ENCODE measurements around the gene LZIC.
"Not testable (repeated sequence)": the region's sequence is repeated elsewhere in the genome, so short reads cannot be mapped to it uniquely, and the experiment has no call there.

The LZIC gene

GRCh38 chr1:9942939-9943788 is at the start of gene LZIC, which contains the start of gene NMNAT1:
LZIC (minus strand) TSS chr1:9943391; CDS start chr1:9936619, 6,772 bp downstream.
NMNAT1 (plus strand) TSS chr1:9943475; CDS start chr1:9972074, 28,599 bp downstream.
- in situ Hi-C loops (cut with MboI; ENCODE audit: low sequenced_read_pairs), result no loop called here

GRCh38 chr1:9992910-9993309 is 49.7 kb upstream of the LZIC start:
- in situ Hi-C loops (cut with MboI; ENCODE audit: low sequenced_read_pairs), result no loop called here

GRCh38 chr1:9990944-9991343 is 47.8 kb upstream of the LZIC start:
- in situ Hi-C loops (cut with MboI; ENCODE audit: low sequenced_read_pairs), result no loop called here

- in situ Hi-C loops (cut with MboI; ENCODE audit: low sequenced_read_pairs), result no loop called here
Observed at GRCh38 chr1:9989773-9990172, 46.6 kb upstream of the LZIC start.

GRCh38 chr1:9985001-9985400 is 41.8 kb upstream of the LZIC start:
- in situ Hi-C loops (cut with MboI; ENCODE audit: low sequenced_read_pairs), result no loop called here

- in situ Hi-C loops (cut with MboI; ENCODE audit: low sequenced_read_pairs), result no loop called here
Observed at GRCh38 chr1:9984253-9984652, 41.1 kb upstream of the LZIC start.

- in situ Hi-C loops (cut with MboI; ENCODE audit: low sequenced_read_pairs), result no loop called here
Observed at GRCh38 chr1:9960706-9961562, 17.7 kb upstream of the LZIC start.

GRCh38 chr1:9960011-9960410 is 16.8 kb upstream of the LZIC start:
- in situ Hi-C loops (cut with MboI; ENCODE audit: low sequenced_read_pairs), result no loop called here

GRCh38 chr1:9957726-9958125 is 14.5 kb upstream of the LZIC start:
- in situ Hi-C loops (cut with MboI; ENCODE audit: low sequenced_read_pairs), result no loop called here

- in situ Hi-C loops (cut with MboI; ENCODE audit: low sequenced_read_pairs), result no loop called here
Observed at GRCh38 chr1:9946315-9946714, 3.1 kb upstream of the LZIC start.

GRCh38 chr1:9942399-9942938 is 722 bp downstream of the LZIC start:
- in situ Hi-C loops (cut with MboI; ENCODE audit: low sequenced_read_pairs), result no loop called here

- in situ Hi-C loops (cut with MboI; ENCODE audit: low sequenced_read_pairs), result no loop called here
Observed at GRCh38 chr1:9929431-9930385, 13.5 kb downstream of the LZIC start.

- in situ Hi-C loops (cut with MboI; ENCODE audit: low sequenced_read_pairs), result no loop called here
Observed at GRCh38 chr1:9927259-9927658, 15.9 kb downstream of the LZIC start.

- in situ Hi-C loops (cut with MboI; ENCODE audit: low sequenced_read_pairs), result no loop called here
Observed at GRCh38 chr1:9922342-9922741, 20.8 kb downstream of the LZIC start.

- in situ Hi-C loops (cut with MboI; ENCODE audit: low sequenced_read_pairs), result no loop called here
Observed at GRCh38 chr1:9920606-9921005, 22.6 kb downstream of the LZIC start.

- in situ Hi-C loops (cut with MboI; ENCODE audit: low sequenced_read_pairs), result no loop called here
Observed at GRCh38 chr1:9917901-9918300, 25.3 kb downstream of the LZIC start.

- in situ Hi-C loops (cut with MboI; ENCODE audit: low sequenced_read_pairs), result not testable (repeated sequence)
Observed at GRCh38 chr1:9917495-9917894, 25.7 kb downstream of the LZIC start.

GRCh38 chr1:9916452-9916851 is 26.7 kb downstream of the LZIC start:
- in situ Hi-C loops (cut with MboI; ENCODE audit: low sequenced_read_pairs), result no loop called here

GRCh38 chr1:9914610-9914937 is 28.6 kb downstream of the LZIC start:
- in situ Hi-C loops (cut with MboI; ENCODE audit: low sequenced_read_pairs), result no loop called here

- in situ Hi-C loops (cut with MboI; ENCODE audit: low sequenced_read_pairs), result no loop called here
Observed at GRCh38 chr1:9912264-9912936, 30.8 kb downstream of the LZIC start.

Measured in HL-60/S4 treated with retinoic acid at 250 ng/mL for 4 days and 3 days (cell line).